Smooth muscle cell of the coronary artery (primary cell): Measurements from ENCODE around the gene ZNF860. TPM values are rescaled to one million over a fixed set of nuclear protein-coding genes. Genes with fewer than 3 reads are reported as not detected.

Experiments used
- total RNA-seq: library from RNA; depleted of rRNA; stranded (reverse); fragments of >200 nt; gene quantifications from 2 replicates; pipeline ENCODE4 v1.2.3, GENCODE V29; 2014; ENCODE audit warnings: low replicate concordance

ZNF860 gene
- total RNA-seq: under 0.01 and 0.38 TPM in 2 replicates

DNA sequence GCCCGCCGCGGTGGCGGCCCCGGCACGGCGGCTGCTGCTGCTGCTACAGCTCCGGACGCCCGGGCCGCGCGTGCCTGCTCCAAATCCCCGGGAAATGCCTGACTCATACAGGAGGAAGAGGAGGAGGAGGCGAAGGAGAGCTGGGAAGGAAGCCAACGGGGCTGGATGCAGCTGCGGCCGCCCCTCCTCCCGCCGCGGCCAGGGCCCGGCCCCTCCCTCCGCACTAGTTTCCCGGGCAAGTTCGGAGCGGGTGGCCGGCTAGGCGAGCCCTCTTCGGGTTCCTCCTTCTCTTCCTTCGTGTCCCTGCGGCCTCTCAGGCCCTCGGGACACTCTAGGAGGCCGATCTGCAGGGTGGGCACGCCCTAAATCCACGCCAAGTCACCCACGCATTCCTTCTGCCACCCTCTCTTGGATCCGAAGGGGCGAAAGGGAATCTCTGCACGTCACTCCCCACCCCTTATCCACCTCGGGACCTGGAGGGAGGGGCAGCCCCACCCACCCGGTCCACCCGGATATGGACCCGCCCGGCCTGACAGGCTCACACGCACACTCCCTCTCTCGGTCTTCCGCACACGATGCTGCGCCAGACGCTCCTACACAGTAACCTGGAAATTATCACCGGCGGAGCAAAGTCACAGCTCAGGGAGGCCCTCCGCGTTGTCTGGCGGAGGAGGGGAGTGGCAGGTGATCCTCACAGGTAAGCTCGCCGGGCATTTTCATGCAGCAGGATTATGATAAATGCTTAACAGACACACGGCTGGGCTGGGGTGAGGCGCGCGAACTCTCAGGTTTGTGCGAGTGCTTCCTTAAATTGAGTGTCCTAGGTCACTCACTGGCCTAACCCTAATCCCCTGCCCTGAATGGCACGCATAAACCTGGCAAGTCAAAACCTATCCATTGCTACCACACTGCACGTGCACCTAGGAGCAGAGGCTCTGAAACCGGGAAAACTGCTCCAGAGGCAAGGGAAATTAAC, at the start of gene ZNF860, which contains the start of gene OSBPL10:
ZNF860 (plus strand) TSS at position 545 of the 976 bp plus-strand sequence. CDS start 7,330 bp downstream, outside the sequence.
OSBPL10 (minus strand) TSS at position 57 of the 976 bp plus-strand sequence. CDS start 83 bp downstream, outside the sequence.

Other genes starting within 250 kb of the ZNF860 start
- gene OSBPL10, start 488 bp upstream of the ZNF860 start, total RNA-seq: 2.6 and 12.9 TPM in 2 replicates
- gene GPD1L, start 124.9 kb downstream of the ZNF860 start, total RNA-seq: 5.5 and 7.4 TPM in 2 replicates